DMS53 (cell line): ENCODE data around the gene QSOX1.
A peak's percentile ranks its signal among the peaks of the same experiment; 100 is the strongest.
"Not testable (repeated sequence)": the region's sequence is repeated elsewhere in the genome, so short reads cannot be mapped to it uniquely, and the experiment has no call there.

ENCODE experiments used
- DNase-seq: peaks from one replicate; lab custom pipeline; 2025; lab: John Stamatoyannopoulos, UW

QSOX1 gene

GRCh38 chr1:180154325-180155181 is at the start of gene QSOX1:
TSS of gene QSOX1 (plus strand) at chr1:180154869. CDS start at chr1:180154908, 39 bp downstream.
- peak; percentile 95 for DNase-seq

GRCh38 chr1:180112091-180112490 is 42.6 kb upstream of the QSOX1 start:
- DNase-seq, result no peak

GRCh38 chr1:180112984-180113647 is 41.6 kb upstream of the QSOX1 start:
- DNase-seq, result no peak

- DNase-seq, result no peak
Observed at GRCh38 chr1:180114396-180114945, 40.2 kb upstream of the QSOX1 start.

- DNase-seq, result no peak
Observed at GRCh38 chr1:180116964-180117763, 37.5 kb upstream of the QSOX1 start.

GRCh38 chr1:180117764-180118116 is 36.9 kb upstream of the QSOX1 start:
- no peak for DNase-seq

- DNase-seq, result no peak
Observed at GRCh38 chr1:180119837-180120236, 34.8 kb upstream of the QSOX1 start.

- DNase-seq, result no peak
Observed at GRCh38 chr1:180123463-180123936, 31.2 kb upstream of the QSOX1 start.

- DNase-seq, result no peak
Observed at GRCh38 chr1:180130651-180131050, 24.0 kb upstream of the QSOX1 start.

- no peak for DNase-seq
Observed at GRCh38 chr1:180131510-180131909, 23.2 kb upstream of the QSOX1 start.

- DNase-seq, result no peak
Observed at GRCh38 chr1:180133193-180133592, 21.5 kb upstream of the QSOX1 start.

GRCh38 chr1:180133688-180134087 is 21.0 kb upstream of the QSOX1 start:
- DNase-seq, result not testable (repeated sequence)

GRCh38 chr1:180135535-180135934 is 19.1 kb upstream of the QSOX1 start:
- no peak for DNase-seq

- DNase-seq, result no peak
Observed at GRCh38 chr1:180136331-180136967, 18.2 kb upstream of the QSOX1 start.

- DNase-seq, result no peak
Observed at GRCh38 chr1:180136968-180137356, 17.7 kb upstream of the QSOX1 start.

- no peak for DNase-seq
Observed at GRCh38 chr1:180137776-180138175, 16.9 kb upstream of the QSOX1 start.

GRCh38 chr1:180141381-180141934 is 13.2 kb upstream of the QSOX1 start:
- no peak for DNase-seq

- no peak for DNase-seq
Observed at GRCh38 chr1:180143359-180143758, 11.3 kb upstream of the QSOX1 start.

- no peak for DNase-seq
Observed at GRCh38 chr1:180144659-180145357, 9.9 kb upstream of the QSOX1 start.

- DNase-seq, result no peak
Observed at GRCh38 chr1:180145446-180145845, 9.2 kb upstream of the QSOX1 start.

GRCh38 chr1:180150982-180151381 is 3.7 kb upstream of the QSOX1 start:
- DNase-seq, result peak; percentile 44
